A549 (cell line): ENCODE measurements around the gene ASCL5. TPM values are rescaled to one million over a fixed set of nuclear protein-coding genes. Genes with fewer than 3 reads are reported as not detected.

Experiments used
- ATAC-seq, 2 experiments: fragments of 200-7000 bp in 1 of 2; fragments of >200 bp in 1 of 2; cut with Nextera tagmentation in 1 of 2; cut with Tn5 transposase in 1 of 2; 3 replicates each; pipeline versions ENCODE4 v1.8.0 to v1.9.1; 2018 to 2020; ENCODE audit warnings: mild to moderate bottlenecking in 1 of 2, moderate library complexity in 1 of 2
- CTCF ChIA-PET: fragments of 300-600 bp; sonication (Branson Sonifier 250); formaldehyde crosslinking; extraction: SDS; loops from one replicate; lab custom pipeline; 2021; ENCODE audit warnings: antibody characterized with exemption, inconsistent platforms; lab: Yijun Ruan, JAX
- POLR2A ChIA-PET: fragments of 350-600 bp; formaldehyde crosslinking; extraction: SDS; loops from one replicate; lab custom pipeline; 2021; ENCODE audit warnings: antibody characterized with exemption, inconsistent platforms; lab: Yijun Ruan, JAX
- DNase-seq, 2 experiments: peaks; one replicate each; pipeline versions ENCODE4 v3.0.0 to v3.0.0-alpha.2; 2011 to 2016; ENCODE audit warnings: low read depth in 1 of 2, low spot score in 1 of 2
- FAIRE-seq: peaks from 2 replicates; lab custom pipeline; 2011; peaks lifted over from hg19 to GRCh38; lab: Jason Lieb, UNC
- H3K27ac ChIP-seq, 2 experiments: fragments of >200 bp; sonication (Bioruptor Twin); formaldehyde crosslinking; 3 replicates each; pipeline ENCODE4 v1.5.1; 2016 to 2017
- H3K4me1 ChIP-seq: fragments of >200 bp; sonication (Bioruptor Twin); formaldehyde crosslinking; 3 replicates; pipeline ENCODE4 v1.6.1; 2016
- H3K4me2 ChIP-seq: fragments of >200 bp; sonication (Bioruptor Twin); formaldehyde crosslinking; 3 replicates; pipeline ENCODE4 v1.6.1; 2016
- H3K4me3 ChIP-seq: fragments of >200 bp; sonication (Bioruptor Twin); formaldehyde crosslinking; 3 replicates; pipeline ENCODE4 v1.5.1; 2016
- H3K9me3 ChIP-seq: fragments of >200 bp; sonication (Bioruptor Twin); formaldehyde crosslinking; 3 replicates; pipeline ENCODE4 v1.6.1; 2016
- BHLHE40 ChIP-seq: IDR thresholded peaks from 2 replicates; pipeline ENCODE4 v1.6.1; 2012; ENCODE audit warnings: low read depth, low read length, inconsistent platforms
- CHD2 ChIP-seq: fragments of 150-350 bp; IDR thresholded peaks from 2 replicates; pipeline ENCODE4 v1.6.1; 2014; ENCODE audit warnings: low read length; ENCODE audit not compliant: partially characterized antibody
- EHMT2 ChIP-seq: fragments of 200-600 bp; sonication (generic); IDR thresholded peaks from 2 replicates; pipeline ENCODE4 v1.6.1; 2016; ENCODE audit warnings: antibody characterized with exemption, low read depth, mild to moderate bottlenecking, moderate library complexity
- EP300 ChIP-seq, 2 experiments: fragments of >200 bp; sonication (Bioruptor Twin); formaldehyde crosslinking; IDR thresholded peaks; 2 replicates in 1 of 2; 3 replicates in 1 of 2; pipeline ENCODE4 v1.6.1; 2016 to 2017
- FOSL2 ChIP-seq, 2 experiments: fragments of 450-650 bp in 1 of 2; fragments of >200 bp in 1 of 2; sonication (Bioruptor Twin) in 1 of 2; formaldehyde crosslinking; IDR thresholded peaks; 2 replicates each; pipeline versions ENCODE4 v1.5.0 to v1.6.1; 2016 to 2020; ENCODE audit warnings: mild to moderate bottlenecking in 1 of 2, moderate library complexity in 1 of 2
- GATA3 ChIP-seq: IDR thresholded peaks from 2 replicates; pipeline ENCODE4 v1.6.1; 2012; ENCODE audit warnings: borderline replicate concordance
- HES2 ChIP-seq: fragments of >200 bp; sonication (Bioruptor Twin); formaldehyde crosslinking; IDR thresholded peaks from 2 replicates; pipeline ENCODE4 v1.6.1; 2016
- HMGXB4 ChIP-seq: fragments of 250-450 bp; sonication (Bioruptor Pico); IDR thresholded peaks from 2 replicates; pipeline ENCODE4 v1.5.0; 2021; ENCODE audit warnings: mild to moderate bottlenecking, moderate library complexity, borderline replicate concordance
- HOXA7 ChIP-seq: fragments of 250-450 bp; sonication (Bioruptor Pico); IDR thresholded peaks from 2 replicates; pipeline ENCODE4 v1.5.0; 2020; ENCODE audit warnings: mild to moderate bottlenecking, moderate library complexity
- HOXB13 ChIP-seq: fragments of 250-450 bp; sonication (Bioruptor Pico); IDR thresholded peaks from 2 replicates; pipeline ENCODE4 v1.5.0; 2020; ENCODE audit warnings: low read depth, mild to moderate bottlenecking, moderate library complexity
- JUN ChIP-seq, 2 experiments: fragments of >200 bp; sonication (Bioruptor Twin); formaldehyde crosslinking; IDR thresholded peaks; 2 replicates in 1 of 2; 3 replicates in 1 of 2; pipeline ENCODE4 v1.6.1; 2016 to 2017
- KDM5A ChIP-seq: fragments of 200-600 bp; sonication (generic); IDR thresholded peaks from 2 replicates; pipeline ENCODE4 v1.6.1; 2016; ENCODE audit warnings: antibody characterized with exemption, mild to moderate bottlenecking
- MAZ ChIP-seq: fragments of 150-350 bp; IDR thresholded peaks from 2 replicates; pipeline ENCODE4 v1.6.1; 2014; ENCODE audit warnings: antibody characterized with exemption, low read depth, low read length, borderline replicate concordance
- NFE2L2 ChIP-seq: fragments of 150-350 bp; conservative IDR thresholded peaks from 2 replicates; pipeline ENCODE4 v1.6.1; 2014; ENCODE audit warnings: low read length
- NR3C1 ChIP-seq: fragments of >200 bp; sonication (Bioruptor Twin); formaldehyde crosslinking; IDR thresholded peaks from 3 replicates; pipeline ENCODE4 v1.6.1; 2017
- POLR2AphosphoS2 ChIP-seq: conservative IDR thresholded peaks from 2 replicates; pipeline ENCODE4 v1.6.1; 2012; ENCODE audit warnings: low read length, improper control_type of control experiment, inconsistent platforms
- RAD21 ChIP-seq, 2 experiments: fragments of >200 bp in 1 of 2; sonication (Bioruptor Twin) in 1 of 2; formaldehyde crosslinking in 1 of 2; IDR thresholded peaks in 1 of 2; conservative IDR thresholded peaks in 1 of 2; 2 replicates in 1 of 2; 3 replicates in 1 of 2; pipeline ENCODE4 v1.6.1; 2012 to 2018; ENCODE audit warnings: inconsistent platforms in 1 of 2
- REST ChIP-seq: fragments of 200-600 bp; sonication (generic); IDR thresholded peaks from 2 replicates; pipeline ENCODE4 v1.6.1; 2016; ENCODE audit warnings: antibody characterized with exemption, mild to moderate bottlenecking, moderate library complexity
- SMC3 ChIP-seq: fragments of >200 bp; sonication (Bioruptor Twin); formaldehyde crosslinking; IDR thresholded peaks from 3 replicates; pipeline ENCODE4 v1.6.1; 2018; ENCODE audit warnings: inconsistent platforms
- SREBF2 ChIP-seq: fragments of 450-650 bp; IDR thresholded peaks from 2 replicates; pipeline ENCODE4 v1.6.1; 2014; ENCODE audit warnings: mild to moderate bottlenecking, moderate library complexity
- ZNF302 ChIP-seq: fragments of 250-450 bp; sonication (Bioruptor Pico); IDR thresholded peaks from 2 replicates; pipeline ENCODE4 v1.9.0; 2021; ENCODE audit warnings: inconsistent platforms, mild to moderate bottlenecking, moderate library complexity
- WGBS: methylation state at CpG from one replicate; pipeline ENCODE4 v1.1.6; 2017; ENCODE audit errors: missing lambda C conversion rate; 5-methylcytosine and 5-hydroxymethylcytosine counted together
- polyA plus RNA-seq, 4 experiments: library from polyadenylated mRNA; depleted of rRNA in 3 of 4; stranded (reverse); fragments of >200 nt; fragmentation: RNase III in 1 of 4; extraction: RNeasy Plus Mini Kit Qiagen cat#74134 plus additional on column Dnase treatment in 1 of 4; gene quantifications; 2 replicates in 3 of 4; 3 replicates in 1 of 4; pipeline ENCODE4 v1.2.3, GENCODE V29; 2011 to 2017
- TF ChIP-seq, protein P1 (sequence below): fragments of 250-450 bp; sonication (Bioruptor Pico); IDR thresholded peaks from 2 replicates; pipeline ENCODE4 v1.5.0; 2020; ENCODE audit warnings: low read depth, mild to moderate bottlenecking, moderate library complexity

ASCL5 gene
- polyA plus RNA-seq, 2 of the 4 experiments (the other 2 are of a cell fraction): 0.09 TPM; not detected in 1

- Histone ChIP-seq H3K4me1 (no peaks in the 10 kb centered on the region), H3K9me3 (no peaks in the 10 kb centered on the region), H3K4me3 (no peak overlapping the region), H3K4me2 (no peak overlapping the region), H3K27ac (no peak overlapping the region)
- TF ChIP-seq ZNF302 (CRISPR knock-in tag) (no peak), SMC3 (no peak), SREBF2 (no peak), EHMT2 (no peak), CHD2 (no peak), POLR2AphosphoS2 (no peak), RAD21 (conservative IDR thresholded peaks at IDR 0.05 in 1 of 2, IDR thresholded peaks at IDR 0.05 in 1 of 2) (no peak), KDM5A (no peak), HES2 (no peak), BHLHE40 (no peak), EP300 (IDR thresholded peaks at IDR 0.05) (no peak), FOSL2 (IDR thresholded peaks at IDR 0.05) (no peak), FOSL2 (CRISPR knock-in tag; IDR thresholded peaks at IDR 0.05) (no peak), MAZ (no peak), NFE2L2 (no peak), REST (no peak), NR3C1 (no peak), HOXB13 (no peak)
- TF ChIP-seq, protein P1, sequence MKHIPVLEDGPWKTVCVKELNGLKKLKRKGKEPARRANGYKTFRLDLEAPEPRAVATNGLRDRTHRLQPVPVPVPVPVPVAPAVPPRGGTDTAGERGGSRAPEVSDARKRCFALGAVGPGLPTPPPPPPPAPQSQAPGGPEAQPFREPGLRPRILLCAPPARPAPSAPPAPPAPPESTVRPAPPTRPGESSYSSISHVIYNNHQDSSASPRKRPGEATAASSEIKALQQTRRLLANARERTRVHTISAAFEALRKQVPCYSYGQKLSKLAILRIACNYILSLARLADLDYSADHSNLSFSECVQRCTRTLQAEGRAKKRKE: no peak
- FAIRE-seq (no peak), ATAC-seq (no peak), DNase-seq (no peak)
- POLR2A ChIA-PET: no interaction called here
- CTCF ChIA-PET: interaction anchor here (1.1 to 12.4 kb wide), 3 partner anchors 10 to 18 kb away, joined by 3 to 84 read pairs (median 3); partner anchors contain the start of gene CACNA1S
- WGBS: 29% methylated on average over 1 of the region's 1 CpG
Measured at GRCh38 chr1:201104141-201104540, 22.8 kb downstream of the ASCL5 start.

- ChIA-PET POLR2A (no interaction called here), CTCF (interaction anchor here (1.1 to 12.4 kb wide), 3 partner anchors 11 to 17 kb away, joined by 3 to 84 read pairs (median 3); partner anchors contain the start of gene CACNA1S)
- Histone ChIP-seq H3K4me1 (no peaks in the 10 kb centered on the region), H3K4me2 (no peak overlapping the region), H3K4me3 (no peak overlapping the region), H3K27ac (no peak overlapping the region), H3K9me3 (no peaks in the 10 kb centered on the region)
- TF ChIP-seq REST: no peak
- TF ChIP-seq JUN (IDR thresholded peaks at IDR 0.05): no peak
- no peak for TF ChIP-seq HMGXB4 (CRISPR knock-in tag)
- TF ChIP-seq FOSL2 (IDR thresholded peaks at IDR 0.05): no peak
- no peak for TF ChIP-seq FOSL2 (CRISPR knock-in tag; IDR thresholded peaks at IDR 0.05)
- TF ChIP-seq HOXA7 (CRISPR knock-in tag): no peak
- no peak for TF ChIP-seq SMC3
- no peak for TF ChIP-seq GATA3
- DNase-seq (no peak), ATAC-seq (no peak), FAIRE-seq (no peak)
- WGBS: 79% methylated on average over 9 of the region's 9 CpGs
Measured at GRCh38 chr1:201103666-201104065, 23.3 kb downstream of the ASCL5 start.
